ENCODE data around the gene RRP1.

GRCh38 chr21:43792406-43792805 lies 3.0 kb downstream of the RRP1 start:
- TF ChIP-seq, protein P1, sequence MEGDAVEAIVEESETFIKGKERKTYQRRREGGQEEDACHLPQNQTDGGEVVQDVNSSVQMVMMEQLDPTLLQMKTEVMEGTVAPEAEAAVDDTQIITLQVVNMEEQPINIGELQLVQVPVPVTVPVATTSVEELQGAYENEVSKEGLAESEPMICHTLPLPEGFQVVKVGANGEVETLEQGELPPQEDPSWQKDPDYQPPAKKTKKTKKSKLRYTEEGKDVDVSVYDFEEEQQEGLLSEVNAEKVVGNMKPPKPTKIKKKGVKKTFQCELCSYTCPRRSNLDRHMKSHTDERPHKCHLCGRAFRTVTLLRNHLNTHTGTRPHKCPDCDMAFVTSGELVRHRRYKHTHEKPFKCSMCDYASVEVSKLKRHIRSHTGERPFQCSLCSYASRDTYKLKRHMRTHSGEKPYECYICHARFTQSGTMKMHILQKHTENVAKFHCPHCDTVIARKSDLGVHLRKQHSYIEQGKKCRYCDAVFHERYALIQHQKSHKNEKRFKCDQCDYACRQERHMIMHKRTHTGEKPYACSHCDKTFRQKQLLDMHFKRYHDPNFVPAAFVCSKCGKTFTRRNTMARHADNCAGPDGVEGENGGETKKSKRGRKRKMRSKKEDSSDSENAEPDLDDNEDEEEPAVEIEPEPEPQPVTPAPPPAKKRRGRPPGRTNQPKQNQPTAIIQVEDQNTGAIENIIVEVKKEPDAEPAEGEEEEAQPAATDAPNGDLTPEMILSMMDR (IDR thresholded peaks at IDR 0.05 in 2 of 3, conservative IDR thresholded peaks at IDR 0.05 in 1 of 3; ENCODE audit: control insufficient read depth in 2 of 3, extremely low read depth in 1 of 3, insufficient read depth in 1 of 3, low read depth in 3 of 3, low read length in 3 of 3) = no peak
- TF ChIP-seq ZNF274 (IDR thresholded peaks at IDR 0.05; ENCODE audit: insufficient read depth, insufficient read length) (no peak), POLR2AphosphoS5 (IDR thresholded peaks at IDR 0.05; ENCODE audit: low read length) (no peak; the same call in 1 of the 2 replicates), MTA3 (IDR thresholded peaks at IDR 0.05; ENCODE audit: borderline replicate concordance, low read length) (no peak), KDM1A (IDR thresholded peaks at IDR 0.05; ENCODE audit: borderline replicate concordance) (no peak)
- TF ChIP-seq, protein P2, sequence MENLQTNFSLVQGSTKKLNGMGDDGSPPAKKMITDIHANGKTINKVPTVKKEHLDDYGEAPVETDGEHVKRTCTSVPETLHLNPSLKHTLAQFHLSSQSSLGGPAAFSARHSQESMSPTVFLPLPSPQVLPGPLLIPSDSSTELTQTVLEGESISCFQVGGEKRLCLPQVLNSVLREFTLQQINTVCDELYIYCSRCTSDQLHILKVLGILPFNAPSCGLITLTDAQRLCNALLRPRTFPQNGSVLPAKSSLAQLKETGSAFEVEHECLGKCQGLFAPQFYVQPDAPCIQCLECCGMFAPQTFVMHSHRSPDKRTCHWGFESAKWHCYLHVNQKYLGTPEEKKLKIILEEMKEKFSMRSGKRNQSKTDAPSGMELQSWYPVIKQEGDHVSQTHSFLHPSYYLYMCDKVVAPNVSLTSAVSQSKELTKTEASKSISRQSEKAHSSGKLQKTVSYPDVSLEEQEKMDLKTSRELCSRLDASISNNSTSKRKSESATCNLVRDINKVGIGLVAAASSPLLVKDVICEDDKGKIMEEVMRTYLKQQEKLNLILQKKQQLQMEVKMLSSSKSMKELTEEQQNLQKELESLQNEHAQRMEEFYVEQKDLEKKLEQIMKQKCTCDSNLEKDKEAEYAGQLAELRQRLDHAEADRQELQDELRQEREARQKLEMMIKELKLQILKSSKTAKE (IDR thresholded peaks at IDR 0.05; ENCODE audit: low read depth, poor library complexity, severe bottlenecking) = no peak

Data from GM12878 (cell line).